ENCODE results near the gene WNK1.

WNK1 gene

GRCh38 chr12:936377-937345, 184.3 kb downstream of the WNK1 start:
- no peak overlapping the region for H3K4me3 ChIP-seq (replicated peaks; ENCODE audit: low read depth, low read length)
- DNase-seq (ENCODE audit: low read depth): no peak
- no peak for TF ChIP-seq CTCF (IDR thresholded peaks at IDR 0.05; ENCODE audit: low read length, missing control alignments)

DNA sequence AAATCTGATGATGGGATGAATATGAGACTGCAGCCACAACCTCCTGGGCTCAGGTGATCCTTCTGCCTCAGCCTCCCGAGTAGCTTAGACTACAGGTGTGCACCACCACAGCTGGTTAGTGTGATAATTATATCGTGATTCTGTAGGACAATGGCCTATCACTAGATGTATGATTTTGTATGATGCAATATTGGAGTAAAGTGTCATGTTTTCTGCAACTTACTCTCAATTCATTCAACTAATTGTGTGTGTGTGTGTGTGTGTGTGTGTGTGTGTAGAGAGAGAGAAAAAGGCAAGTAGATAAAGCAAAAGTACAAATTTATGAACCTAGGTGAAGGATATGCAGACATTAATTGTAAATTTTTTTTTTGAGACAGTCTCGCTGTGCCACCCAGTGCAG, 186.4 kb downstream of the WNK1 start:
- TF ChIP-seq CTCF (IDR thresholded peaks at IDR 0.05; ENCODE audit: low read length, missing control alignments): no peak
- DNase-seq (ENCODE audit: low read depth): no peak
- no peak overlapping the region for H3K4me3 ChIP-seq (replicated peaks; ENCODE audit: low read depth, low read length)

- no peak for DNase-seq (ENCODE audit: low read depth)
- TF ChIP-seq CTCF (IDR thresholded peaks at IDR 0.05; ENCODE audit: low read length, missing control alignments): no peak
- no peak overlapping the region for H3K4me3 ChIP-seq (replicated peaks; ENCODE audit: low read depth, low read length)
Observed at GRCh38 chr12:943051-943450, 190.7 kb downstream of the WNK1 start.

DNA sequence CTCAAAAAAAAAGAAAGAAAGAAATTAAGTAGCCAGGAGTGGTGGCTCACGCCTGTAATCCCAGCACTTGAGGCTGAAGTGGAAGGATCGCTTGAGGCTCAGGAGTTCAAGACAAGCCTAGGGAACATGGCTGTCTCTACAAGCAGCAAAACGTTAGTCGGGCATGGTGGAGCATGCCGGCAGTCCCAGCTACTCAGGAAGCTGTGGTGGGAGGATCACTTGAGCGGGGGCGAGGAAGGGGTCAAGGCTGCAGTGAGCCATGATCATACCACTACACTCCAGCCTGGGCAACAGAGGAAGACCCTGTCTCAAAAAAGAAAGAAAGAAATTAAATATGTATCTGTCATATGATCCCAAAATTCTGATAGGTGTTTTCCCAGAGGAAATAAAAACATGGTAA, 191.8 kb downstream of the WNK1 start:
- DNase-seq (ENCODE audit: low read depth): no peak
- no peak for TF ChIP-seq CTCF (IDR thresholded peaks at IDR 0.05; ENCODE audit: low read length, missing control alignments)
- H3K4me3 ChIP-seq (replicated peaks; ENCODE audit: low read depth, low read length): no peak overlapping the region

- DNase-seq (ENCODE audit: low read depth): peak; percentile 25
- H3K4me3 ChIP-seq (replicated peaks; ENCODE audit: low read depth, low read length): no peak overlapping the region
- TF ChIP-seq CTCF (IDR thresholded peaks at IDR 0.05; ENCODE audit: low read length, missing control alignments): no peak
Observed at GRCh38 chr12:946212-946611, 193.8 kb downstream of the WNK1 start.

- H3K4me3 ChIP-seq (replicated peaks; ENCODE audit: low read depth, low read length): no peak overlapping the region
- peak; percentile 26 for DNase-seq (ENCODE audit: low read depth)
- TF ChIP-seq CTCF (IDR thresholded peaks at IDR 0.05; ENCODE audit: low read length, missing control alignments): no peak
Observed at GRCh38 chr12:946631-947030, 194.3 kb downstream of the WNK1 start.

- no peak for TF ChIP-seq CTCF (IDR thresholded peaks at IDR 0.05; ENCODE audit: low read length, missing control alignments)
- no peak for DNase-seq (ENCODE audit: low read depth)
- H3K4me3 ChIP-seq (replicated peaks; ENCODE audit: low read depth, low read length): peak overlapping the region; percentile 92
Observed at GRCh38 chr12:948238-948637, 195.9 kb downstream of the WNK1 start.
